GM18505 (cell line): ENCODE data around the gene SERPINA1.

Source experiments
- ATAC-seq: cut with Tn5 transposase; IDR thresholded peaks from one replicate; pipeline ENCODE4 v1.9.1; 2021; ENCODE audit not compliant: unreplicated experiment
- POLR2A ChIP-seq: IDR thresholded peaks from 4 replicates; pipeline ENCODE4 v1.6.1; 2011; ENCODE audit warnings: borderline replicate concordance; ENCODE audit not compliant: insufficient read depth, insufficient read length; ENCODE audit errors: extremely low read depth

The SERPINA1 gene

DNA sequence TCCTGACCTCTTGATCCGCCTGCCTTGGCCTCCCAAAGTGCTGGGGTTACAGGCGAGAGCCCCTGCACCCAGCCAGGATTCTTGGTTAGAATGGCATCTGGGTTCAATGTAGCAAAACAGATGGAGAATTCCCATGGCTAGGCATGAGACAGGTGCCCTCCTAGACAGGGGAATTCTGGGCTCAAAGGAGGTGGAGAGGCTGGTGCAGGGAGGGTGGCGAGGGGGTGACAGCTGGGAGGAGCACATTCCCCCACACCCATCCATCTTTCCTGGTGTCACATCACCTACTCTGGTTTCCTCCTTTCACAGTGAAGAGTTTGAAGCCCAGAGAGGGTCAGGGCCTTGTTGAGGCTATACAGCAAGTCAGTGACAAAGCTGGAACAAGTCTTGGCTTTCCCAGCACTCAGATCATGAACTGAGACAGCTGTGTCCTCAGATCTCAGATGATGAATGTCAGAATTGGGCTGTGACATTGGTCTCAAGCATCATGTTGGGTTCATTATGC, 2.8 kb downstream of the SERPINA1 start:
- TF ChIP-seq POLR2A: no peak
- ATAC-seq: no peak

DNA sequence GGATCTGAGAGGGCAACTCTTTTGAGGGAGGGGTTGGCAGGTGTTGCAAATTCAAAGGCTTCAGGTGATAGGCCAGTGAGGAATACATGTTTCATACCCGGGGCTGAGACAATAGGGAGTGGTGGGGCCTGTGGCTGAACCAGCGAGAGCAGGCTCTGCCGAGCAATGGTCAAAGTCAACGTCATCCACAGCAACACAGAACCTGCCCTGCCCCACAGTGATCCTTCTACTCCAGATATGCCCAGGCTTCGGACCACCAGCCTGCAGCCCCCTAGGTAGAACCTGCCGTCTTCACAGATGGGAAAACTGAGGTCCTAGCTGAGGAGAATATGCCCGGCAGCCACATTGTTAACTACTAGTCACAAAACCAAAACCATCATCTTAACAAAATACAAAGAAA, 4.1 kb downstream of the SERPINA1 start:
- ATAC-seq: no peak
- TF ChIP-seq POLR2A: no peak

DNA sequence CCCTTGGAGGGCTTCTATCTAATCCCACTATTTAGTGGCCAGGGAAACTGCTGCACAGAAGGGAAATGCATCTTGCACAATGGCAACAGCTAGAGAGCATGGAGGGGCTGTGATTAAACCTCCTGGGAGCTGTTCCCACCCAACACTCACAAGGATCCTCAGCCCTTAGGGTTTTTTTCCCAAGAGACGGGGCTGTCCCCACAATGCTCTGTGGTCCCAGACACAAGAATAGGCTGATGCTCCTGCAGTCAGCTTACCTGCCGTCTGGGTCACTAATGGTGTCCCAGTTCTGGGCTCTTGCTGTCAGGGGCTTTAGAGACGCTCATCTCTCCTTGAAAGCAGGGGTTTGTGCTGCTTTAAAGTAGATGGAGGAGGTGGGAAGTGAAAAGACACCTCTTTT, 4.6 kb downstream of the SERPINA1 start:
- TF ChIP-seq POLR2A: no peak
- no peak for ATAC-seq

GRCh38 chr14:94382716-94383596, 5.4 kb downstream of the SERPINA1 start:
- TF ChIP-seq POLR2A: no peak
- no peak for ATAC-seq

GRCh38 chr14:94382099-94382715, 6.2 kb downstream of the SERPINA1 start:
- no peak for TF ChIP-seq POLR2A
- no peak for ATAC-seq

DNA sequence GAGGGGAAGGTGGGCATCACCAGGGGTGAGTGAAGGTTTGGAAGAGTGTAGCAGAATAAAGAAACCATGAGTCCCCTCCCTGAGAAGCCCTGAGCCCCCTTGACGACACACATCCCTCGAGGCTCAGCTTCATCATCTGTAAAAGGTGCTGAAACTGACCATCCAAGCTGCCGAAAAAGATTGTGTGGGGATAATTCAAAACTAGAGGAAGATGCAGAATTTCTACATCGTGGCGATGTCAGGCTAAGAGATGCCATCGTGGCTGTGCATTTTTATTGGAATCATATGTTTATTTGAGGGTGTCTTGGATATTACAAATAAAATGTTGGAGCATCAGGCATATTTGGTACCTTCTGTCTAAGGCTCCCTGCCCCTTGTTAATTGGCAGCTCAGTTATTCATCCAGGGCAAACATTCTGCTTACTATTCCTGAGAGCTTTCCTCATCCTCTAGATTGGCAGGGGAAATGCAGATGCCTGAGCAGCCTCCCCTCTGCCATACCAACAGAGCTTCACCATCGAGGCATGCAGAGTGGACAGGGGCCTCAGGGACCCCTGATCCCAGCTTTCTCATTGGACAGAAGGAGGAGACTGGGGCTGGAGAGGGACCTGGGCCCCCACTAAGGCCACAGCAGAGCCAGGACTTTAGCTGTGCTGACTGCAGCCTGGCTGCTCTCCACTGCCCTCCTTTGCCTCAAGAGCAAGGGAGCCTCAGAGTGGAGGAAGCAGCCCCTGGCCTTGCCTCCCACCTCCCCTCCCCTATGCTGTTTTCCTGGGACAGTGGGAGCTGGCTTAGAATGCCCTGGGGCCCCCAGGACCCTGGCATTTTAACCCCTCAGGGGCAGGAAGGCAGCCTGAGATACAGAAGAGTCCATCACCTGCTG, 7.0 kb downstream of the SERPINA1 start:
- no peak for ATAC-seq
- no peak for TF ChIP-seq POLR2A

DNA sequence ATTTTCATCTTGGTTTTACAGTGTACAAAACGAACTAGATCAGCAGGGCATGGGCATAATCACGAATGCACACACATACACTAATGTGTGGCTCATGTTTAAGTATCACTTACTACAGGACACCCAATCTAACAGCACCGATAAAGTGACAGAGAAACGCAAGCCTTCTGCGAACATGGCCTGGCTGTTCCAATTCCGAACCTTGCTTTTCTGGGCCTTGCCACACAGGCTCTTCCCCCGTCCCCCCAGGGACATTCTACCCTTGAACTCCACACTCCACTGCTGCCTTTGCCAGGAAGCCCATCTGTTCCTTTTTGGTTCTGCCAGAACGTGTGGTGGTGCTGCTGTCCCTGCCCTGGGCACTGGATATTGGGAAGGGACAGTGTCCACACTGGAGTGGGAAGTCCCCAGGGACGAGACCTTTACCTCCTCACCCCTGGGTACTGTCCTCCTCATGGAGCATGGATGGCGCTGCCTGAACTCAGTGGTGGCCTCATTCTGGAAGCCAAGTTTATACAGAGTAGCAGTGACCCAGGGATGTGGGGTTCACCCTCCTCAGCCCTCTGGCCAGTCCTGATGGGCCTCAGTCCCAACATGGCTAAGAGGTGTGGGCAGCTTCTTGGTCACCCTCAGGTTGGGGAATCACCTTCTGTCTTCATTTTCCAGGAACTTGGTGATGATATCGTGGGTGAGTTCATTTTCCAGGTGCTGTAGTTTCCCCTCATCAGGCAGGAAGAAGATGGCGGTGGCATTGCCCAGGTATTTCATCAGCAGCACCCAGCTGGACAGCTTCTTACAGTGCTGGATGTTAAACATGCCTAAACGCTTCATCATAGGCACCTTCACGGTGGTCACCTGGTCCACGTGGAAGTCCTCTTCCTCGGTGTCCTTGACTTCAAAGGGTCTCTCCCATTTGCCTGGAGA, 7.9 kb downstream of the SERPINA1 start:
- no peak for TF ChIP-seq POLR2A
- no peak for ATAC-seq

DNA sequence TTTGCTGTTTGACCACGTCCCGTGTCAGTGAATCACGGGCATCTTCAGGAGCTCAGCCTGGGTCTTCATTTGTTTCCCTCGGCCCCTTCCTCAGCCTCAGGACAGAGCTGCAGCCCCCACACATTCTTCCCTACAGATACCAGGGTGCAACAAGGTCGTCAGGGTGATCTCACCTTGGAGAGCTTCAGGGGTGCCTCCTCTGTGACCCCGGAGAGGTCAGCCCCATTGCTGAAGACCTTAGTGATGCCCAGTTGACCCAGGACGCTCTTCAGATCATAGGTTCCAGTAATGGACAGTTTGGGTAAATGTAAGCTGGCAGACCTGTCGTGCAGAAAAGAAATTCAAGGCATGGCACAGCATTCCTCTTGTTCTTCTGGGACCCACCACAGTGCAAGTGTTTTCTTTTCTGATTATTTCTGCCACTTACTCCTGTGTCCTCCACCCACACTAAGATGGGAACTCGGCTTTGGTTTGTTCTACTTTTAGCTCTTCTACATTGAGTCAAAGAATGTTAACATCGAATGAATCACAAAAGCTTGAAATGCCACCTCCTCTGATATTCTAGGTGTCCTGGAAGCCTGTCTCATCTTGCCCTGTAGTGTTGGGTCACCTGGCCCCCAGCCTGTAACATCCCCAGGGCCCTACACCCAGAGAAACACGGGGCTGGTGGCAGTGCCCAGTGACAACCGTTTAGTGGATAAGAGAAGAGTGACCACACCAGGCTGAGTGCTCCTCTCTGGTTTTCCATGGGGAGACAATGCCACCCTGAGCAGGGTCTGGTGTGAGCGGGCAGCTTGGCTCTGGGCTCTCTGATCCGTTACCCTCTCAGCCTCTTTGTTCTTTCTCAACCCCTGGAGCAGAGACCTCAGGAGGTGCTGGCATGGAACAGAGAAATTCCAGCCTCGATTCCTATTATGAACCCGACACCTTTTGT, 8.8 kb downstream of the SERPINA1 start:
- ATAC-seq: no peak
- TF ChIP-seq POLR2A: no peak

GRCh38 chr14:94378527-94379290, 9.7 kb downstream of the SERPINA1 start:
- no peak for TF ChIP-seq POLR2A
- no peak for ATAC-seq

DNA sequence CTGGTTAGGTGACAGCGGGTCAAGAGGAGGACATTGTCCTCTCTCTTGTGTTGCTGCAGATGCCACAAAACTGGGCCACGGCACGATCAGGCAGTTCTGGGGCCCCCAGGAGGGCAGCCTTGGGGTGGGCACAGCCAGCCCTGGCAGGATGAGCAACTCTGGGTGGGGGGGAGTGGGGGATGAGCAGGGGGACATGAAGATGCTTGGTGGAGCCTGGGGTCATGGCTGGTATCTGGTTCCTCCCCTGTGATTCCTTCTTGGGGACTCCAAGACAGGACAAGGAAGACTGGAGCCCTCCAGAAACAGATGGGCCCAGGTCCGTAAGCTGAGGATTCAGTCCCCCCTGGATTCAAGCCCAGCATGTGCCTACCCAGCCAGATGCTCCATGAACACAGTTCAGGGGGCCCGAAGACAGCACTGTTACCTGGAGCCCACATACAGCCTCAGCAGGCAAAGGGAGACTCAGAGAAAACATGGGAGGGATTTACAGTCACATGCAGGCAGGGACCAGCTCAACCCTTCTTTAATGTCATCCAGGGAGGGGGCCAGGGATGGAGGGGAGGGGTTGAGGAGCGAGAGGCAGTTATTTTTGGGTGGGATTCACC, 10.4 kb downstream of the SERPINA1 start:
- ATAC-seq: no peak
- TF ChIP-seq POLR2A: no peak

DNA sequence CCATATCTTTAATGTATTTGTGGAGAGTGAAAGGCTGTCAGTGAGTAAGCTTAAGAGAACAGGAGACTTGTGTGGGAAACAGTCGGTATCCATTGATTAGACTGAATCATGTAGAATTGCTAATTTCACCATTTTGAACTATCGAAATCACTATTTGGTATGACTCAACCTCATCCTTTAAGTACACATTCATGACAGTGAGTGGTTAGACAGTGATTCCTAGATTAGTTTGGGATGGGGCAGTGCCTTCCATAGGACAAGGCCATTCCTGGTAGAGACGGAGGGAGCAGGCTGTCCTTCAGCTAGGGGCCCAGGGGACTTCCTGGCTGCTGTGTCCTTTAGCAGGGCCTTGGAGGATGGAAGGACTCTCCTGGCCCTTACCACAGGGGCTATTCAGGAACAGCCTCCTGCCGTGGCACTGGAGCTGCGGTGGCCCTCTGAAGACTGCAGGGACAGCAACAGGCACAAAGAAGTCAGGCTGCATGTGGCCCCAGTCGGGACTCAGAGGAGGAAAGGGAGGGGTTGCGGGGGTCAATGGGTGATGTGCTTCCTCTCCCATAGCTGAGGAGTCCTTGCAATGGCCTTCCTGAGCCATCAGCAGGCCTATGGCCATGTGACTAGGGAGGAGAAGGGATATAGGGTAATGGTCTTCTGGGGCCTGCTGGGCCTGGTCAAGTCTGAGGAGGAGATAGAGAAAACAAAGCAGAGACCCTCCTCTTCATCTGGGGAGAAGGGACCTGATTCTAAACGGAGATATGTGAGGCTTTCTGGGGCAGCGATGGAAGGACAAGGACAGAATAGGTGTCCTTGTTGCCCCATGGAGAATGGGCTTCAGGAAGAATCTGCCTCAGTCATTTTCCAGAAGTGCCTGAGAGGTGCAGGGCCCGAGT, 11.2 kb downstream of the SERPINA1 start:
- no peak for ATAC-seq
- no peak for TF ChIP-seq POLR2A
